SK-N-SH treated with all-trans-retinoic acid at 6 μM for 48 hours (cell line): ENCODE measurements around the gene NCKAP5.

Experiments used
- ATAC-seq: fragments of 200-7000 bp; cut with Tn5 transposase; 3 replicates; pipeline ENCODE4 v1.9.1; 2020; ENCODE audit warnings: mild to moderate bottlenecking, moderate library complexity
- ARNTL ChIP-seq: fragments of 450-650 bp; formaldehyde crosslinking; IDR thresholded peaks from 2 replicates; pipeline ENCODE4 v1.5.0; 2020; ENCODE audit warnings: low read depth, mild to moderate bottlenecking, moderate library complexity, borderline replicate concordance
- BACH2 ChIP-seq: fragments of 250-450 bp; sonication (Bioruptor Pico); IDR thresholded peaks from 2 replicates; pipeline ENCODE4 v1.9.0; 2021; ENCODE audit warnings: mild to moderate bottlenecking, borderline replicate concordance
- CREB5 ChIP-seq: fragments of 250-450 bp; sonication (Bioruptor Pico); IDR thresholded peaks from 2 replicates; pipeline ENCODE4 v1.5.1; 2020; ENCODE audit warnings: low read depth, mild to moderate bottlenecking, moderate library complexity
- CSDC2 ChIP-seq: fragments of 250-450 bp; sonication (Bioruptor Pico); IDR thresholded peaks from 2 replicates; pipeline ENCODE4 v1.5.0; 2020; ENCODE audit warnings: mild to moderate bottlenecking, moderate library complexity
- ESRRG ChIP-seq: fragments of 250-450 bp; sonication (Bioruptor Pico); IDR thresholded peaks from 2 replicates; pipeline ENCODE4 v1.6.1; 2021; ENCODE audit warnings: mild to moderate bottlenecking
- GLIS3 ChIP-seq: fragments of 250-450 bp; sonication (Bioruptor Pico); IDR thresholded peaks from 2 replicates; pipeline ENCODE4 v1.5.0; 2020; ENCODE audit warnings: mild to moderate bottlenecking, moderate library complexity
- OSR1 ChIP-seq: fragments of 250-450 bp; sonication (Bioruptor Pico); IDR thresholded peaks from 2 replicates; pipeline ENCODE4 v1.8.0; 2022; ENCODE audit warnings: moderate library complexity, mild to moderate bottlenecking, inconsistent platforms
- PATZ1 ChIP-seq: fragments of 250-450 bp; sonication (Bioruptor Pico); IDR thresholded peaks from 2 replicates; pipeline ENCODE4 v1.8.0; 2020; ENCODE audit warnings: mild to moderate bottlenecking, moderate library complexity, borderline replicate concordance
- POU6F1 ChIP-seq: fragments of 250-450 bp; sonication (Bioruptor Pico); IDR thresholded peaks from 2 replicates; pipeline ENCODE4 v1.8.0; 2021; ENCODE audit warnings: low read depth, mild to moderate bottlenecking, moderate library complexity, borderline replicate concordance
- PPARA ChIP-seq: fragments of 250-450 bp; sonication (Bioruptor Pico); IDR thresholded peaks from 2 replicates; pipeline ENCODE4 v1.5.0; 2020; ENCODE audit warnings: mild to moderate bottlenecking, borderline replicate concordance
- RARB ChIP-seq: fragments of 250-450 bp; sonication (Bioruptor Pico); IDR thresholded peaks from 2 replicates; pipeline ENCODE4 v1.8.0; 2021; ENCODE audit warnings: mild to moderate bottlenecking, moderate library complexity
- SNAI2 ChIP-seq: fragments of 250-450 bp; sonication (Bioruptor Pico); IDR thresholded peaks from 2 replicates; pipeline ENCODE4 v1.5.0; 2020; ENCODE audit warnings: mild to moderate bottlenecking, moderate library complexity
- TCF4 ChIP-seq: fragments of 250-450 bp; sonication (Bioruptor Pico); IDR thresholded peaks from 2 replicates; pipeline ENCODE4 v1.8.0; 2021; ENCODE audit warnings: mild to moderate bottlenecking, moderate library complexity, borderline replicate concordance
- TOX ChIP-seq: fragments of 250-450 bp; sonication (Bioruptor Pico); IDR thresholded peaks from 2 replicates; pipeline ENCODE4 v1.8.0; 2021; ENCODE audit warnings: mild to moderate bottlenecking, moderate library complexity, borderline replicate concordance
- TSHZ2 ChIP-seq: fragments of 250-450 bp; sonication (Bioruptor Pico); IDR thresholded peaks from 2 replicates; pipeline ENCODE4 v1.5.0; 2020; ENCODE audit warnings: mild to moderate bottlenecking, moderate library complexity
- ZFP3 ChIP-seq: fragments of 250-450 bp; sonication (Bioruptor Pico); IDR thresholded peaks from 2 replicates; pipeline ENCODE4 v1.5.0; 2020; ENCODE audit warnings: mild to moderate bottlenecking, moderate library complexity
- ZFP30 ChIP-seq: fragments of 450-650 bp; formaldehyde crosslinking; IDR thresholded peaks from 2 replicates; pipeline ENCODE4 v1.5.0; 2022; ENCODE audit warnings: mild to moderate bottlenecking, moderate library complexity
- ZNF565 ChIP-seq: fragments of 450-650 bp; formaldehyde crosslinking; conservative IDR thresholded peaks from 2 replicates; pipeline ENCODE4 v1.5.0; 2020; ENCODE audit warnings: low read depth, mild to moderate bottlenecking, moderate library complexity
- ZNF70 ChIP-seq: fragments of 450-650 bp; formaldehyde crosslinking; IDR thresholded peaks from 2 replicates; pipeline ENCODE4 v1.5.0; 2020; ENCODE audit warnings: mild to moderate bottlenecking, moderate library complexity

Gene NCKAP5

GRCh38 chr2:133061874-133062593 is 506.2 kb downstream of the NCKAP5 start:
- ATAC-seq: no peak
- TF ChIP-seq ESRRG (CRISPR knock-in tag) (no peak), BACH2 (CRISPR knock-in tag) (no peak), ARNTL (CRISPR knock-in tag) (no peak), CREB5 (CRISPR knock-in tag) (no peak), TCF4 (CRISPR knock-in tag) (no peak), ZNF70 (CRISPR knock-in tag) (no peak), TOX (CRISPR knock-in tag) (no peak), TSHZ2 (CRISPR knock-in tag) (no peak), PPARA (CRISPR knock-in tag) (no peak), RARB (no peak), ZFP30 (no peak), SNAI2 (CRISPR knock-in tag) (no peak), OSR1 (CRISPR knock-in tag) (no peak)

GRCh38 chr2:133054297-133054696 is 514.0 kb downstream of the NCKAP5 start:
- ATAC-seq: no peak
- TF ChIP-seq OSR1 (CRISPR knock-in tag) (no peak), ZFP3 (no peak)

GRCh38 chr2:133053541-133053940 is 514.7 kb downstream of the NCKAP5 start:
- ATAC-seq: no peak
- TF ChIP-seq OSR1 (CRISPR knock-in tag) (no peak), BACH2 (CRISPR knock-in tag) (no peak), TOX (CRISPR knock-in tag) (no peak), POU6F1 (CRISPR knock-in tag) (no peak), ARNTL (CRISPR knock-in tag) (no peak), ZNF565 (no peak), PPARA (CRISPR knock-in tag) (no peak), GLIS3 (CRISPR knock-in tag) (no peak), ZFP3 (no peak), RARB (no peak), CREB5 (CRISPR knock-in tag) (no peak), PATZ1 (CRISPR knock-in tag) (no peak), ZNF70 (CRISPR knock-in tag) (no peak), CSDC2 (CRISPR knock-in tag) (no peak)
